ENCODE measurements around the gene XPO6. TPM values are rescaled to one million over a fixed set of nuclear protein-coding genes. Genes with fewer than 3 reads are reported as not detected.
A peak's percentile ranks its signal among the peaks of the same experiment; 100 is the strongest.

XPO6 gene
- total RNA-seq, 1 donor = 102 TPM

- no peak for DNase-seq (ENCODE audit: insufficient read length, low spot score, missing footprints)
- no peak overlapping the region for H3K4me3 ChIP-seq (ENCODE audit: insufficient read depth, low read length)
- peak overlapping the region; percentile 32 for H3K4me2 ChIP-seq (ENCODE audit: insufficient read depth, low read length)
These were observed 46.8 kb upstream of the XPO6 start for GRCh38 chr16:28258567-28258966.

GRCh38 chr16:28257256-28257655 is 45.5 kb upstream of the XPO6 start:
- Histone ChIP-seq H3K27ac (ENCODE audit: low read depth, low read length) (no peak overlapping the region), H3K9me3 (ENCODE audit: low read depth, low read length) (no peaks in the 10 kb centered on the region), H3K27me3 (ENCODE audit: insufficient read depth, low read length) (peaks cover 49% of the 10 kb centered on the region), H3K4me1 (ENCODE audit: insufficient read depth, low read length) (no peaks in the 10 kb centered on the region), H3K79me2 (ENCODE audit: insufficient read depth, low read length) (no peaks in the 10 kb centered on the region), H3K4me2 (ENCODE audit: insufficient read depth, low read length) (no peak overlapping the region), H3K36me3 (ENCODE audit: insufficient read depth, low read length) (no peaks in the 10 kb centered on the region), H2AFZ (ENCODE audit: low read length) (no peak overlapping the region), H4K20me1 (ENCODE audit: insufficient read depth, low read length) (no peaks in the 10 kb centered on the region), H3K4me3 (ENCODE audit: insufficient read depth, low read length) (no peak overlapping the region)
- no peak for TF ChIP-seq CTCF (IDR thresholded peaks at IDR 0.05; ENCODE audit: extremely low read depth, low read depth, low read length)
- DNase-seq (ENCODE audit: insufficient read length, low spot score, missing footprints) = no peak

More at GRCh38 chr16:28258567-28258966, 46.8 kb upstream of the XPO6 start:
- TF ChIP-seq CTCF (IDR thresholded peaks at IDR 0.05; ENCODE audit: extremely low read depth, low read depth, low read length) = no peak
- H3K27ac ChIP-seq (ENCODE audit: low read depth, low read length) = no peak overlapping the region
- H3K27me3 ChIP-seq (ENCODE audit: insufficient read depth, low read length) = peaks cover 60% of the 10 kb centered on the region
- no peaks in the 10 kb centered on the region for H3K9me3 ChIP-seq (ENCODE audit: low read depth, low read length)
- no peaks in the 10 kb centered on the region for H3K79me2 ChIP-seq (ENCODE audit: insufficient read depth, low read length)
- H4K20me1 ChIP-seq (ENCODE audit: insufficient read depth, low read length) = no peaks in the 10 kb centered on the region
- no peaks in the 10 kb centered on the region for H3K4me1 ChIP-seq (ENCODE audit: insufficient read depth, low read length)
- no peaks in the 10 kb centered on the region for H3K36me3 ChIP-seq (ENCODE audit: insufficient read depth, low read length)
- no peak overlapping the region for H2AFZ ChIP-seq (ENCODE audit: low read length)

GRCh38 chr16:28255838-28256237 is 44.1 kb upstream of the XPO6 start:
- H3K4me2 ChIP-seq (ENCODE audit: insufficient read depth, low read length) = no peak overlapping the region
- H3K36me3 ChIP-seq (ENCODE audit: insufficient read depth, low read length) = no peaks in the 10 kb centered on the region
- no peaks in the 10 kb centered on the region for H3K4me1 ChIP-seq (ENCODE audit: insufficient read depth, low read length)
- H3K27me3 ChIP-seq (ENCODE audit: insufficient read depth, low read length) = peaks cover 39% of the 10 kb centered on the region
- no peaks in the 10 kb centered on the region for H3K9me3 ChIP-seq (ENCODE audit: low read depth, low read length)
- H2AFZ ChIP-seq (ENCODE audit: low read length) = no peak overlapping the region
- H3K27ac ChIP-seq (ENCODE audit: low read depth, low read length) = no peak overlapping the region
- H3K79me2 ChIP-seq (ENCODE audit: insufficient read depth, low read length) = no peaks in the 10 kb centered on the region
- DNase-seq (ENCODE audit: insufficient read length, low spot score, missing footprints) = no peak
- H4K20me1 ChIP-seq (ENCODE audit: insufficient read depth, low read length) = no peaks in the 10 kb centered on the region
- H3K4me3 ChIP-seq (ENCODE audit: insufficient read depth, low read length) = no peak overlapping the region
- no peak for TF ChIP-seq CTCF (IDR thresholded peaks at IDR 0.05; ENCODE audit: extremely low read depth, low read depth, low read length)

GRCh38 chr16:28254158-28254557 is 42.4 kb upstream of the XPO6 start:
- DNase-seq (ENCODE audit: insufficient read length, low spot score, missing footprints) = no peak
- H3K27ac ChIP-seq (ENCODE audit: low read depth, low read length) = no peak overlapping the region
- no peak for TF ChIP-seq CTCF (IDR thresholded peaks at IDR 0.05; ENCODE audit: extremely low read depth, low read depth, low read length)
- H4K20me1 ChIP-seq (ENCODE audit: insufficient read depth, low read length) = no peaks in the 10 kb centered on the region
- H3K4me2 ChIP-seq (ENCODE audit: insufficient read depth, low read length) = no peak overlapping the region
- no peak overlapping the region for H3K4me3 ChIP-seq (ENCODE audit: insufficient read depth, low read length)
- H3K4me1 ChIP-seq (ENCODE audit: insufficient read depth, low read length) = no peaks in the 10 kb centered on the region
- H2AFZ ChIP-seq (ENCODE audit: low read length) = no peak overlapping the region
- H3K9me3 ChIP-seq (ENCODE audit: low read depth, low read length) = no peaks in the 10 kb centered on the region
- peaks cover 23% of the 10 kb centered on the region for H3K27me3 ChIP-seq (ENCODE audit: insufficient read depth, low read length)
- H3K36me3 ChIP-seq (ENCODE audit: insufficient read depth, low read length) = no peaks in the 10 kb centered on the region
- no peaks in the 10 kb centered on the region for H3K79me2 ChIP-seq (ENCODE audit: insufficient read depth, low read length)

Data from osteoblast (primary cell).